Skeletal muscle satellite cell (primary cell): Measurements from ENCODE around the gene NLRP10.

Experiments
- H3K27me3 ChIP-seq: 2 replicates; pipeline ENCODE4 v1.7.0; 2013; ENCODE audit warnings: low read length; ENCODE audit not compliant: control insufficient read depth, insufficient read depth
- H3K36me3 ChIP-seq: 2 replicates; pipeline ENCODE4 v1.7.0; 2013; ENCODE audit warnings: mild to moderate bottlenecking, control low read depth, low read length; ENCODE audit not compliant: insufficient read depth
- H3K4me1 ChIP-seq: 2 replicates; pipeline ENCODE4 v1.7.0; 2013; ENCODE audit warnings: low read length; ENCODE audit not compliant: control insufficient read depth, insufficient read depth
- H3K4me2 ChIP-seq: 2 replicates; pipeline ENCODE4 v1.7.0; 2013; ENCODE audit warnings: mild to moderate bottlenecking, low read length
- H3K4me3 ChIP-seq: 2 replicates; pipeline ENCODE4 v1.7.0; 2013; ENCODE audit warnings: low read length
- H3K9ac ChIP-seq: 2 replicates; pipeline ENCODE4 v1.7.0; 2013; ENCODE audit warnings: mild to moderate bottlenecking, low read depth, low read length, moderate library complexity
- H3K9me3 ChIP-seq: replicated peaks from 2 replicates; pipeline ENCODE4 v1.7.0; 2013; ENCODE audit warnings: mild to moderate bottlenecking, control low read depth, low read length

Gene NLRP10

DNA sequence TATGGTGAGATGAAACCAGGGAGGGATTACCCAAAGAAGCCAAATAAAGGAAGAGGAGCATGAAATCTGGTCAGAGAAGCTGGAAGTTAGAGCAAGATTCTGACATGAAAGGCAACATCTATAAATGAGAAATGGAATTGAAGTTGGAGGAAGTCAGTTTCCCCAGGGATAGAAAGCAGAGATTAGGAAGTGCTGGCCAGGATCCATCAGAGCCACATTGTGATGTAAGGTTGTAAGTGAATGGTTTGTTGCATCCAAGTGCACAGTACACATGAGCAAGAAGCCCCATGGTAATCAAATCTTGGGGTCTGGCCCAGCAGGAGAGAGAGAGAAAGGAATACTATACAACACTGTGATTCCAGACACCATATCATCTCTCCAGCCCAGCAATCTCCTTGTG is 6.6 kb upstream of the NLRP10 start:
- Histone ChIP-seq H3K4me1 (peaks cover 50% of the 10 kb centered on the region), H3K36me3 (no peaks in the 10 kb centered on the region), H3K4me3 (no peak overlapping the region), H3K4me2 (no peak overlapping the region), H3K9ac (no peak overlapping the region), H3K27me3 (no peaks in the 10 kb centered on the region), H3K9me3 (no peaks in the 10 kb centered on the region)

DNA sequence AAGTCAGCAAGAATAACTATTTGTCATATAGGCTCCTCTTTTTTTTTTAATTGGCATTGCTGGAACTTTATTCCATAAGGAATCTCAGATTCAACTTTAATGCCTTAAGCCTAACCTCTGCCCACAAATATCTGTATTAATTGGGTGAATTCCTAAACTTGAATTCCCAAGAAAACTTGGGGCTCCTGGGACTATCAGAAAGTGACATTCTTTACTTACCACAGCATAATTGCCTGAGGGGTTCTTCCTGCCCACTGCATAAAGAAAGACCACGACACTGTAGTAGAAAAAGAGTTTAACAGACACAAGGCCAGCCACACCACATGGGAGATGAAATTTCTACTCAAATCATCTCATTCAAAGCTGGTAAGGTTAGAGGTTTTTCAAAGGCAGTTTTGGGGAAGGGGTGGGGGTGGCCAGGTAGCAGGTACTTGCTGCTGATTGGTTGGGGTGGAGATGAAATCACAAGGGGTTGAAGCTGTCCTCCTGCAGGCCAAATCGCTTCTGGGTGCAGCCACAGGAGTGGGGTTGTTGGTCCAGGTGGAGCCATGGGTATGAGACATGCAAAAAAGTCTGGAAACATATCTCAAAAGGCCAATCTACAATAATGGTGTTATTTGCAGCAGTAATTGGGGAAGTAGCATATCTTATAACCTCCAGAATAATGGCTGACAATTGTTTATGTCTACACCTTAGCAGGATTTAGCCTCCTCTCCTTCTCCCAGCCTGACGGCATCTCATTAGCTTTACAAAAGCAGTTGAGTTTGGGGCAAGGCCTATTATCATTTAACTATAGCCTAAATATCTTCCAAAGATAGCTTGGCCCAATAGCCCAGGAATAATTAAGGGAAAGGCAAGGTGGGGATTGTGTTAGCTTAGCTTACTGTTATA is 4.8 kb upstream of the NLRP10 start:
- peaks cover 53% of the 10 kb centered on the region for H3K4me1 ChIP-seq
- no peak overlapping the region for H3K4me3 ChIP-seq
- H3K36me3 ChIP-seq, result no peaks in the 10 kb centered on the region
- no peak overlapping the region for H3K4me2 ChIP-seq
- H3K9ac ChIP-seq, result peak overlapping the region; percentile 69
- H3K27me3 ChIP-seq, result no peaks in the 10 kb centered on the region
- no peaks in the 10 kb centered on the region for H3K9me3 ChIP-seq

DNA sequence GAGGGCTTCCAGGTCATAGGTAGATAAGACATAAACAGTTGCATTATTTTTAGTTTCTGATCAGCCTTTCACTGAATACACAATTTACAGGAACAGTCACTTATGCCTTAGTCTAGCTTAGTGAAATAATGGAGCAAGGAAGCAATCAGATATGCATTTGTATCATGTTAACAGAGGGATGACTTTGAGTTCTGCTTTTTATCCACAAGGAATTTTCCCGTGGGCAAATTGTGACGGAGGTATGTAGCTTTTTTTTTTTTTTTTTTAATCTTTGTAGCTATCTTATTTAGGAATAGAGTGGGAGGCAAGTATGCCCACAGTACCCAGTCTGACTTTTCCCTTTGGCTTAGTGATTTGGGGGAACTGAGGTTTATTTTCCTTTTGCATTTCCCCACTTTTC is 3.4 kb upstream of the NLRP10 start:
- Histone ChIP-seq H3K9ac (peak overlapping the region; percentile 69), H3K4me1 (peaks cover 62% of the 10 kb centered on the region), H3K4me3 (no peak overlapping the region), H3K4me2 (no peak overlapping the region), H3K27me3 (no peaks in the 10 kb centered on the region), H3K9me3 (no peaks in the 10 kb centered on the region), H3K36me3 (no peaks in the 10 kb centered on the region)

DNA sequence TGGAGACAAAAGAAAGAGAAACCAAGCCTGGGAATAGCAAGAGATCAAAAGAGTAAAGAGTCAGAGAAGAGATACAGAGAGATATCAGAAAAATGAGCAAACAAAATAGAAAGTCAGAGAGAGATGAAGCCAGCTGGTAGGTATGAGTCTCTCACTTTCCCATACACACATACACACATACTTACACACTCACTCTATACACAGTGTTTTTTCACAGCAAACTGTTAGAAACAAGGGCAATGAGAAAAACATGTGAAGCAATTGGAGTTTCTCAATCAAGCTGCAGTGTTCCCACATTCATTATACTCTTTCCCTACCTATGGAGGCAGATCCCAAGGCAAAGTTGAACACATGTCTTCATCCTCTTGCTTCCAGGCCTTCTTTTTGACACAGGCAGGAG is 2.6 kb upstream of the NLRP10 start:
- H3K4me1 ChIP-seq, result peaks cover 63% of the 10 kb centered on the region
- no peak overlapping the region for H3K4me2 ChIP-seq
- H3K27me3 ChIP-seq, result no peaks in the 10 kb centered on the region
- no peaks in the 10 kb centered on the region for H3K9me3 ChIP-seq
- peak overlapping the region; percentile 5 for H3K9ac ChIP-seq
- H3K4me3 ChIP-seq, result no peak overlapping the region
- no peaks in the 10 kb centered on the region for H3K36me3 ChIP-seq

DNA sequence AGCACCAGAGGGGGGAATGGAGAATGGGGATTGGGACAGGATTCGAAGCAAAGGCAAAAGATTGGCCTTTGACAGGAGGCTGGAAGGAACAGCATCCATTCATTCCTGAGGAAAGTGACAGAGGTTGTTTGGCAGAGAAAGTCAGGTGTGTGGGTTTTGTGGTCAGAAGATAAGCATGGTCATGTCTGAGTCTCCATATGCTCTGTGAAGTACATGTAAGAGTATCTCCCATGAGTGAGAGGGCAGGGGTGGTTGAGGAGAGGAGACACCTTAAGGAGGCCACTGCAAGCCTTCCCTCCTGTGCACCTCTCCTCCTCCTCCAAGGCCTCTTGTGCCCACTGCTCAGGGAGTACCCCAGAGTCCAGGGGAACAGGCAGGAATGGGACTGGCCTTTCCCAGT is 1.9 kb upstream of the NLRP10 start:
- Histone ChIP-seq H3K36me3 (no peaks in the 10 kb centered on the region), H3K9ac (no peak overlapping the region), H3K4me2 (no peak overlapping the region), H3K4me1 (peaks cover 58% of the 10 kb centered on the region), H3K27me3 (no peaks in the 10 kb centered on the region), H3K4me3 (no peak overlapping the region), H3K9me3 (no peaks in the 10 kb centered on the region)

DNA sequence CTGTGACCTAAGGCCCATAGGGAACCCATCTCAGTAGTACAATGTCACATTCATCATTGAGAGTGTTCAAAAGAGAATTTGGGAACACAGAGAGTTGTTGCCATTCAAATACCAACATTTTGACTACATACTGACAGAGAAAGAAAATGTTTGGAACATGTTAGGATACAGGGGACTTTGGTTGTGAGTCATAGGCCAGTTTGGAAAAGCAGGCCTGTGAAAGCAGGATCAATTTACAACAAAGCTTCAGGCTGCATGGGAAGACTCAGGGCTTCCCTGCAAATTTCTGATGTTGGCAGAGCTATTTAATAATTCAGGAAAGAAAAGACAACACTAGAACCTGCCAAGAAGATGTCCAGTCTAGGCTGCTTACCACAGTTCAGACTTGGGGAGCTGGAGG is 374 bp downstream of the NLRP10 start:
- H3K9ac ChIP-seq, result peak overlapping the region; percentile 86

DNA sequence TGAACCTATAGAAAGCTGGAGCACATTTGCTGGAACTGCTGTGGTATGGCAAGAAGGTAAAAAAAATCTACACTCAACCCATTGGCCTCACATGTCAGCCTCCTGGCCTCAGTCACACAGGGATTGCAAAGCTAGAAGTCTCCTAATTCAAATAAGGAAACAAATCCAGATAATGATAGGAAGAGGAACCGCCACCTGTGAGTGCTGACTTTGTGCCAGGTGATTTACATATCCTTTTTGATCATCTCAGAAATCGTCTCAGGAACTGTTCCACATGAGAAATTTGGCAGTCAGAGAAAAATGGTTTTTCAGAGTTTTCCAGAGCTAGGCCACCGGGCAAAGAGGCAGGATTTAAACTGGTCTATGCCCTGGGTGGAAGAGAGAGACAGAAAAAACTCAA is 986 bp downstream of the NLRP10 start:
- Histone ChIP-seq H3K9me3 (no peaks in the 10 kb centered on the region), H3K4me2 (peak overlapping the region; percentile 71), H3K4me3 (peak overlapping the region; percentile 2), H3K27me3 (no peaks in the 10 kb centered on the region), H3K36me3 (no peaks in the 10 kb centered on the region), H3K4me1 (peaks cover 54% of the 10 kb centered on the region), H3K9ac (peak overlapping the region; percentile 86)

More for the DNA sequence above, 374 bp downstream of the NLRP10 start:
- no peaks in the 10 kb centered on the region for H3K9me3 ChIP-seq
- no peaks in the 10 kb centered on the region for H3K36me3 ChIP-seq
- H3K4me2 ChIP-seq, result peak overlapping the region; percentile 71
- H3K4me3 ChIP-seq, result peak overlapping the region; percentile 54
- peaks cover 55% of the 10 kb centered on the region for H3K4me1 ChIP-seq
- no peaks in the 10 kb centered on the region for H3K27me3 ChIP-seq

DNA sequence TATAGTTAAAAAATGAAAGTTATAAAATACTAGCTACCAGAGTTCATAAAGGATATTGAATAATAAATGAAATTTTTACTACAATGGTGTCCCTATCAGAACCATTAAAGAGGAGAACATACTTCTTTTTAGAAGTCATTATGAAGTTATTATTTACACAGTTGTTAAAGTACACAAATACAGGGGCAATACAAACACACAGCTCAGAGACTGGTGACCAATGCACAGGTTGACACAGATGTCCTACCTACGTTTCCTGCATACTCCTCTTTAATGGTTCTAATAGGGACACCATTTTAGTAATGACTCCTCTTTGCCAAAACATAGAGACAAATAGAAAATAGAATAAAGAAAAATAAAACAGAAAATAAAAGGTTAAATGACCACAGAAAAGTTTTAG is 10.1 kb downstream of the NLRP10 start:
- no peak overlapping the region for H3K4me3 ChIP-seq
- H3K9me3 ChIP-seq, result no peaks in the 10 kb centered on the region
- H3K36me3 ChIP-seq, result no peaks in the 10 kb centered on the region
- H3K4me1 ChIP-seq, result no peaks in the 10 kb centered on the region
- H3K4me2 ChIP-seq, result no peak overlapping the region
- no peaks in the 10 kb centered on the region for H3K27me3 ChIP-seq
- no peak overlapping the region for H3K9ac ChIP-seq

DNA sequence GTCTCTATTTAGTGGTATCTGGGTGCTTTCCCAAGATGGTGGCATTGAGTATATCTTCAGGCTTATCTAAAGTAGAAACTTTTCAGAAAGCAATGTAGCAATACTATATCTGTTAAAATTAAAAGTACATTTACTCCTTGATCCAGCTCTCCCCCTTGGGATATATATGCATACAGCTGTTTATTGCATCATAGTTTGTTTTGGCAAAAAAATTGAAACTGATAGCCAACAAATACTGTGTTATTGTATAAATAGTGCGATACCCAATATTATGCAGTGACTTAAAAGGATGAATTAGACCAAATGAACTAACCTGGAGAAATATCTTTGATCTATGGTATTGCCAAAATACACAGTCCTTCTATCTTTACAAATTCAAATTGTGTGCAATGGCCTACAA is 15.3 kb downstream of the NLRP10 start:
- H3K9me3 ChIP-seq, result peaks cover under 1% of the 10 kb centered on the region
- no peaks in the 10 kb centered on the region for H3K36me3 ChIP-seq
- H3K4me1 ChIP-seq, result no peaks in the 10 kb centered on the region
- no peak overlapping the region for H3K4me2 ChIP-seq
- no peaks in the 10 kb centered on the region for H3K27me3 ChIP-seq
- no peak overlapping the region for H3K9ac ChIP-seq
- no peak overlapping the region for H3K4me3 ChIP-seq

DNA sequence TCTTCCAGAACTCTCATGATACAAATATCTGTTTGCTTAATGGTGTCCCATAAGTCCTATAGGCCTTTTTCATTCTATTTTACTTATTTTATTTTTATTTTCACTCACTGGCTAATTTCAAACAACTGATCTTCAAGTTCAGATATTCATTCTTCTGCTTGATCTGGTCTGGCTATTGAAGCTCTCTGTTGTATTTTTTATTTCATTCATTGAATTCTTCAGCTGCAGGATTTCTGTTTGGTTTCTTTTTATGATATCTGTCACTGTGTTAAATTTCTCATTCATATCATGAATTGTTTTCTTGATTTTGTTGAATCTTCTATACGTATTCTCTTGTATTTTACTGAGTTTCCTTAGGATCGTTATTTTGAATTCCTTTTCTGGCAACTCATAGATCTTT is 21.1 kb downstream of the NLRP10 start:
- H3K9ac ChIP-seq, result no peak overlapping the region
- H3K9me3 ChIP-seq, result peaks cover 8% of the 10 kb centered on the region
- no peak overlapping the region for H3K4me3 ChIP-seq
- no peaks in the 10 kb centered on the region for H3K36me3 ChIP-seq
- H3K4me2 ChIP-seq, result no peak overlapping the region
- no peaks in the 10 kb centered on the region for H3K4me1 ChIP-seq
- H3K27me3 ChIP-seq, result no peaks in the 10 kb centered on the region

DNA sequence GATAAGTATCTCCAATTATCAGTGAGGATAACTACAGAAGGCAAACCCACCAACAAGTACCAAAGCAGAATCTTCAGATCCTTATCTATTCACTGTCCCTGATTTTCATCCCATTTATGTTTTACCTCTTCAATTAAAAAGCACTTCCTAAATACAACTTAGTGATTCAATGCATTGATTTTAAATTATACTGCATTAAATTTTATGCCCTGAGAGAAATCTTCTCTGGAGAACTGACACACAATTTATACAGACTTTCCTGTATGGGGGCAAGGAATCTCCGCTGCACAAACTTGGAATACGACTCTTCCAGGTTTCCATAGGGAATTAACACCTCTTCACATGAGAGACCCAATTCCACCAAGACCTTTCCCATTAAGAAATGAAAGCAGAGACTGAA is 23.6 kb downstream of the NLRP10 start, which contains the start of gene OR10A3:
Gene OR10A3 (minus strand): TSS at position 101 of the 400 bp plus-strand sequence. CDS start 2,188 bp downstream, outside the sequence.
- Histone ChIP-seq H3K4me2 (no peak within 1 kb of the TSS), H3K9ac (no peak within 1 kb of the TSS), H3K36me3 (no peaks in the 10 kb centered on the region), H3K4me3 (no peak within 1 kb of the TSS), H3K4me1 (no peaks in the 10 kb centered on the region), H3K27me3 (no peaks in the 10 kb centered on the region), H3K9me3 (peaks cover 8% of the 10 kb centered on the region)

DNA sequence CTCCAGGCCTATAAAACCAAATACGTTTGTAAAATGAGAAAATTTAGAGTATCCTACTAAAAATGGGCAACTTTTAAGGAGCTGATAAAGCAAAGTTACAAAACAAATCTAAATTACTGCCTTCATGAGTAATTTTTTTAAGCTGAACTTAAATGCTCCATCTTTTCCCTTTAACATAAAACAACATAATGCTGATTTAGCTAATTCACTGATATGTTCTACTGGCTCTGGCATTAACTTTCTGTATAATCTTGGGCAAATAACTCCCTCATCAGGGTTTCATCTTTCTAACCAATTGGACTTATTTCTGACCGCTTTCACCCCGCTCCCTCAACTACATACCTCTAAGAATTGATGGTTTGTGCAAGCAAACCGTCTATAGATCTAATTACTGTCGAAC is 24.1 kb downstream of the NLRP10 start:
- Histone ChIP-seq H3K27me3 (no peaks in the 10 kb centered on the region), H3K4me2 (no peak overlapping the region), H3K36me3 (no peaks in the 10 kb centered on the region), H3K9me3 (peaks cover 8% of the 10 kb centered on the region), H3K4me1 (no peaks in the 10 kb centered on the region), H3K4me3 (no peak overlapping the region), H3K9ac (no peak overlapping the region)
